Adipocyte (in vitro differentiated cells): ENCODE measurements around the gene SERPINB12.

ENCODE experiments used
- DNase-seq: peaks from one replicate; pipeline ENCODE4 v3.0.0-alpha.2; 2015; ENCODE audit warnings: low read depth
- H3K27me3 ChIP-seq: replicated peaks from 2 replicates; pipeline ENCODE4 v1.7.0; 2013; ENCODE audit warnings: mild to moderate bottlenecking, low read length, moderate library complexity; ENCODE audit not compliant: control insufficient read depth, insufficient read depth
- H3K36me3 ChIP-seq: 2 replicates; pipeline ENCODE4 v1.7.0; 2013; ENCODE audit warnings: low read length, mild to moderate bottlenecking, moderate library complexity; ENCODE audit not compliant: control insufficient read depth, insufficient read depth, severe bottlenecking
- H3K4me1 ChIP-seq: 2 replicates; pipeline ENCODE4 v1.7.0; 2013; ENCODE audit warnings: mild to moderate bottlenecking, low read length, moderate library complexity; ENCODE audit not compliant: control insufficient read depth, insufficient read depth
- H3K4me3 ChIP-seq: 2 replicates; pipeline ENCODE4 v1.7.0; 2013; ENCODE audit warnings: mild to moderate bottlenecking, low read length, moderate library complexity
- H3K9ac ChIP-seq: 2 replicates; pipeline ENCODE4 v1.7.0; 2013; ENCODE audit warnings: mild to moderate bottlenecking, low read length, moderate library complexity
- H3K9me3 ChIP-seq: 2 replicates; pipeline ENCODE4 v1.7.0; 2013; ENCODE audit warnings: mild to moderate bottlenecking, low read length, moderate library complexity; ENCODE audit not compliant: control insufficient read depth

SERPINB12 gene

DNA sequence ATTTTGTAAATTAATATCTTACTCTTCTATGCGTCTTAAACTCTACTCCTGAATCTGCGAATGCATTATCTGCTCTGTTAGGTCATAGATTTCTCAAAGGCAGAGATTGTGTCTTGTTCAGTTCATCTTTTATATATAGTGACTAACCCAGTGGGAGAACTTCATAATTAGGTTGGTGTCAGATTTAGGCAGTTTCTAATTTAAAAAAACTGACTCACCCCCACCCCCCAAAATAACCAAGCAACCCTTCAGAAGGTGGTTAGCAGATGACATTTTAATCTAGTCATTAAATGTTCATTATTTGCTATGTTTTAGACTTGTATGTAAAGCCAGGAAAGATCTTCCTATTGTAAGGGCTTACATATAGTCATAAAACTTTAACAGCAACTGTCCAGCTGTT is 10.4 kb downstream of the SERPINB12 start:
- H3K36me3 ChIP-seq = no peaks in the 10 kb centered on the region
- peak overlapping the region; percentile 14 for H3K4me3 ChIP-seq
- peaks cover 24% of the 10 kb centered on the region for H3K4me1 ChIP-seq
- no peaks in the 10 kb centered on the region for H3K27me3 ChIP-seq
- H3K9me3 ChIP-seq = no peaks in the 10 kb centered on the region
- H3K9ac ChIP-seq = peak overlapping the region; percentile 77
- DNase-seq = no peak

DNA sequence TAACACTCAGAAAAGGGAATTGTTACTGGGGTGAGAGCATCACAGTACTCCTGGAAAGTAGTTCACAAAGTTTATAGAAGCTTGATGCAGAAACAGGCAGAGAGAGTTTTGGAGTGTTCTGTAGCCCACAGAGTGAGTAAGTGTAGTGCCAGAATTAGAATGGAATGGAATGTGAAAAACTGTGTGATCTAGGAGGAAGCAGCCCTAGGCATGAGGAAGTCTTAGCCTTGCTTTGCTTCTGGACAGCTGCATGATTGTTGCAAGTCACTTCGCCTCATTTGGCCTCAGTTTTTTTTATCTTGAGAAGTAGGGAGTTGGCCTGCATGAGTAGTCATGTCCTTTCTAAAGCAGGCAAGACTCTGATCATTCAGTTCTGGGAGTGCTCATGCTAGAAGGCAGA is 10.9 kb downstream of the SERPINB12 start:
- H3K9me3 ChIP-seq = no peaks in the 10 kb centered on the region
- H3K4me3 ChIP-seq = peak overlapping the region; percentile 14
- no peaks in the 10 kb centered on the region for H3K27me3 ChIP-seq
- DNase-seq = peak; percentile 93
- H3K36me3 ChIP-seq = no peaks in the 10 kb centered on the region
- peak overlapping the region; percentile 77 for H3K9ac ChIP-seq
- peaks cover 24% of the 10 kb centered on the region for H3K4me1 ChIP-seq

DNA sequence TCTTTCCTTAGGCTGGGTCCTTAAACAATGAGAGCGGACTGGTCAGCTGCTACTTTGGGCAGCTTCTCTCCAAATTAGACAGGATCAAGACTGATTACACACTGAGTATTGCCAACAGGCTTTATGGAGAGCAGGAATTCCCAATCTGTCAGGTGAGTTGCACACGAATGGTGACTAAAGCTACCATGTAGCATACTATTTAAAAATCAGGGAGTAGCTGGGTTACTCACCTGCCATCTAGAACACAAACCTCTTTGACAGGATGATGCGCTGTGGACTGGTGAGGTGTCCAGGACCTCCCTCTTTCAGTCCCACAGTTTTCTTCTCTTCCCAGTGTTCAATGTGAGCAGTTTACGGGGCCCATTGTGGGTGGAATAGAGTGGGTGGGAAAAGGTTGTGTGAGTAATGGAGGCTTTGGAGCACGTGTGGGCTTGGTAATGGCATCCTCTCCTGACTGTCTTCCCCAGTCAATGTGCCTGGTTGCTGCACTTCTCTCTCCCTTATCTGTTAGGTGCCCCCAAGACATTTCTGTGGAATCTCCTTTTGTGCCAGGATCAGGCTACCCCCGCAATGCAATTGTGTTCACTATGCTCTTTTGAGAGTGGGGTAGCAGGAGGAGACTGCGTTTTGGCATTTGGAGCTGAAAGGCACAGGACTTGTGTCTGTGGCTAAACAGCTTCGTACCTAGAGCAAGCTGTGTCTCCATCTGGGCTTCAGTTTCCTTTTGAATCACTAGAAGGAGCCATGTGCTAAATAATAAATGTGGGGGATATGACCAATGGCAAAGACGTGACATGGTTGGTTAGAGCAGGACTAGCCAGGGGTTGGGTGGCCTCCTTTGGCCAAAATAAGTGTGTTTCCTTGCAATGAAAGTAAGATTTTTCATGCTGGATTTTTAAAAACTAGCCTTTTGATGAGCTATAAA is 17.7 kb downstream of the SERPINB12 start:
- Histone ChIP-seq H3K4me1 (no peaks in the 10 kb centered on the region), H3K9ac (no peak overlapping the region), H3K9me3 (no peaks in the 10 kb centered on the region), H3K27me3 (no peaks in the 10 kb centered on the region), H3K36me3 (no peaks in the 10 kb centered on the region), H3K4me3 (no peak overlapping the region)
- no peak for DNase-seq

GRCh38 chr18:63562284-63562683 is 20.1 kb downstream of the SERPINB12 start:
- H3K27me3 ChIP-seq = no peaks in the 10 kb centered on the region
- no peaks in the 10 kb centered on the region for H3K36me3 ChIP-seq
- H3K4me3 ChIP-seq = no peak overlapping the region
- no peaks in the 10 kb centered on the region for H3K9me3 ChIP-seq
- no peak for DNase-seq
- H3K9ac ChIP-seq = no peak overlapping the region
- peaks cover 7% of the 10 kb centered on the region for H3K4me1 ChIP-seq

DNA sequence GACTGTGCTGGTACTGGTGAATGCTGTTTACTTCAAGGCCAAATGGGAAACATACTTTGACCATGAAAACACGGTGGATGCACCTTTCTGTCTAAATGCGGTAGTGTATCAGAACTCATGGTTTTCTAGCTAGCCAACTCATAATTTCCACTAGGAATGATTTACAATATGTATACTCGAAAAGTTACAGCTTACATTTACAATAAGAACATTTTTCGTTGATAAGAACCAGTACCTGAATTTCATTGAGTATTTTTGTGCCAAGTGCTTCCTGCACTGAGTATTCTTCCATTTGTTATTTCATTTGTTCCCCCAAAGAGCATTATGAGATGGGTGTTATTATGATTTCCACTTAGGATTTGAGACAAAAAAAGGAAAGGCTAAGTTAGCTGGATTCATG is 21.9 kb downstream of the SERPINB12 start:
- Histone ChIP-seq H3K4me1 (peaks cover 13% of the 10 kb centered on the region), H3K27me3 (no peaks in the 10 kb centered on the region), H3K4me3 (no peak overlapping the region), H3K9me3 (no peaks in the 10 kb centered on the region), H3K9ac (no peak overlapping the region), H3K36me3 (no peaks in the 10 kb centered on the region)
- no peak for DNase-seq

- DNase-seq = no peak
- Histone ChIP-seq H3K4me1 (peaks cover 13% of the 10 kb centered on the region), H3K9ac (no peak overlapping the region), H3K27me3 (no peaks in the 10 kb centered on the region), H3K4me3 (no peak overlapping the region), H3K36me3 (no peaks in the 10 kb centered on the region), H3K9me3 (no peaks in the 10 kb centered on the region)
These were observed 22.4 kb downstream of the SERPINB12 start for GRCh38 chr18:63564561-63564960.

- Histone ChIP-seq H3K4me3 (no peak overlapping the region), H3K36me3 (no peaks in the 10 kb centered on the region), H3K9ac (no peak overlapping the region), H3K27me3 (no peaks in the 10 kb centered on the region), H3K9me3 (no peaks in the 10 kb centered on the region), H3K4me1 (peaks cover 39% of the 10 kb centered on the region)
- DNase-seq = no peak
These were observed 25.1 kb downstream of the SERPINB12 start for GRCh38 chr18:63567276-63567675.

DNA sequence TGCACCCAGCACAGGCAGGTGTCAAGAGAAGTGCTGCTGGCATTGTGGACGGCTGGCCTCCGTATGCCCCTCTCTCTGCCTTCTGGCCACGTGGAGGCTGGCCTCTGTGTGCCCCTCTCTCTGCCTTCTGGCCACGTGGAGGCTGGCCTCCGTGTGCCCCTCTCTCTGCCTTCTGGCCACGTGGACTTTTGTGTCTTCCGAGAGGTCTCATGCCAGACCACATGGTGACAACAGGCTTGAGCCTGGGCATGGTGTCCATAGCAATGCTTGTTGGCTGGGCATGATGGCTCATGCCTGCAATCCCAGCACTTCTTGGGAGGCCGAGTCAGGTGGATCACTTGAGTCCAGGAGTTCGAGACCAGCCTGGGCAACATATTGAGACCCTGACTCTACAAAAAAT is 25.7 kb downstream of the SERPINB12 start:
- no peak for DNase-seq
- peaks cover 40% of the 10 kb centered on the region for H3K4me1 ChIP-seq
- no peak overlapping the region for H3K4me3 ChIP-seq
- H3K9ac ChIP-seq = no peak overlapping the region
- no peaks in the 10 kb centered on the region for H3K27me3 ChIP-seq
- H3K36me3 ChIP-seq = no peaks in the 10 kb centered on the region
- no peaks in the 10 kb centered on the region for H3K9me3 ChIP-seq

DNA sequence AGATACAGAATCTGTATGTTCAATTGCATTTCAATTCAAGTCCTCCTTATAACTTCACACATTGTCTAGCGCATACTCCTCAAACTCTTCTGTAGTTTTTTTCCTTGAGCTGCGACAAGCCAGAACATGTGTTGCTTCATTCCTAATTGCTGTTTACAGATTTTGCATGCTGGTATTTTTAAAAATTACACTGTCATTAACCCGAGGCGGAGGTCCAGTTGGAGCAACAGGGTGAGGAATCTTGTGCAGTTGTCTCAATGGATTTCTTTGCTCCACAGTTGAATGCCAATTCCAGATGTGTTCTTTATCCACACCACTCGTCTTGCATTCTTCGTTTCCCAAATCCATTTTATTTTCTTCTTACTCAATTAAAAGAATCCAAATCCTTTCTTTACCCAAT is 28.6 kb downstream of the SERPINB12 start:
- Histone ChIP-seq H3K36me3 (no peaks in the 10 kb centered on the region), H3K4me1 (peaks cover 53% of the 10 kb centered on the region), H3K9ac (no peak overlapping the region), H3K27me3 (no peaks in the 10 kb centered on the region), H3K4me3 (no peak overlapping the region), H3K9me3 (no peaks in the 10 kb centered on the region)
- peak; percentile 22 for DNase-seq

- no peaks in the 10 kb centered on the region for H3K27me3 ChIP-seq
- no peaks in the 10 kb centered on the region for H3K9me3 ChIP-seq
- DNase-seq = peak; percentile 30
- H3K4me3 ChIP-seq = no peak overlapping the region
- H3K4me1 ChIP-seq = peaks cover 43% of the 10 kb centered on the region
- no peaks in the 10 kb centered on the region for H3K36me3 ChIP-seq
- H3K9ac ChIP-seq = no peak overlapping the region
These were observed 33.5 kb downstream of the SERPINB12 start for GRCh38 chr18:63575681-63576080.

GRCh38 chr18:63578357-63578958 is 36.3 kb downstream of the SERPINB12 start:
- Histone ChIP-seq H3K9ac (peak overlapping the region; percentile 39), H3K4me1 (peaks cover 26% of the 10 kb centered on the region), H3K27me3 (no peaks in the 10 kb centered on the region), H3K4me3 (no peak overlapping the region), H3K36me3 (no peaks in the 10 kb centered on the region), H3K9me3 (no peaks in the 10 kb centered on the region)
- DNase-seq = peak; percentile 75
